MM.1S (cell line): ENCODE results near the gene DUSP15.

Experiments used
- EZH2 ChIP-seq: fragments of 300-600 bp; sonication (generic); optimal IDR thresholded peaks from 2 replicates; pipeline ENCODE3; 2017; ENCODE audit warnings: low read depth, mild to moderate bottlenecking, antibody characterized with exemption, low read length, mixed read lengths
- TF ChIP-seq, protein P1 (sequence below): fragments of 300-600 bp; sonication (generic); IDR thresholded peaks from 2 replicates; pipeline ENCODE4 v1.5.1; 2016; ENCODE audit warnings: antibody characterized with exemption, low read length, mixed read lengths

DNA sequence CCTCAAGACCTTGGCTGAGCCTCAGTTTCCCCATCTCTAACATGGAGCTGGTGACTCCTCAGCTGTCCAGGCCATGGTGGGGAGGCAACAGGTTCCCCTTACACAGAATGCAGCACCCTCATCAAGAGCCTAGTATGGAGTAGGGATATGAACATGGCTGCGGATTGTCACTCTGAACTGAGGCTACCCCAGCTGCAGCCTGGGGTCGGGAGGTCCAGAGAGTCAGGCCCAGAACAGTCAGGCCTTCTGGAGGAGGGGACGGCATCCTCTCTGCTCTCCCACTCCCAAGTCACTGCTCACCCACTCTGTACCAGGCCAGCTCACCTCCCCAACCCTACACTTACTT, 23.6 kb downstream of the DUSP15 start:
- TF ChIP-seq, protein P1, sequence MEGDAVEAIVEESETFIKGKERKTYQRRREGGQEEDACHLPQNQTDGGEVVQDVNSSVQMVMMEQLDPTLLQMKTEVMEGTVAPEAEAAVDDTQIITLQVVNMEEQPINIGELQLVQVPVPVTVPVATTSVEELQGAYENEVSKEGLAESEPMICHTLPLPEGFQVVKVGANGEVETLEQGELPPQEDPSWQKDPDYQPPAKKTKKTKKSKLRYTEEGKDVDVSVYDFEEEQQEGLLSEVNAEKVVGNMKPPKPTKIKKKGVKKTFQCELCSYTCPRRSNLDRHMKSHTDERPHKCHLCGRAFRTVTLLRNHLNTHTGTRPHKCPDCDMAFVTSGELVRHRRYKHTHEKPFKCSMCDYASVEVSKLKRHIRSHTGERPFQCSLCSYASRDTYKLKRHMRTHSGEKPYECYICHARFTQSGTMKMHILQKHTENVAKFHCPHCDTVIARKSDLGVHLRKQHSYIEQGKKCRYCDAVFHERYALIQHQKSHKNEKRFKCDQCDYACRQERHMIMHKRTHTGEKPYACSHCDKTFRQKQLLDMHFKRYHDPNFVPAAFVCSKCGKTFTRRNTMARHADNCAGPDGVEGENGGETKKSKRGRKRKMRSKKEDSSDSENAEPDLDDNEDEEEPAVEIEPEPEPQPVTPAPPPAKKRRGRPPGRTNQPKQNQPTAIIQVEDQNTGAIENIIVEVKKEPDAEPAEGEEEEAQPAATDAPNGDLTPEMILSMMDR, result no peak
- no peak for TF ChIP-seq EZH2
